H1 (cell line): Measurements from ENCODE around the gene PID1. TPM values are rescaled to one million over a fixed set of nuclear protein-coding genes. Genes with fewer than 3 reads are reported as not detected.

Experiments
- GABPA ChIP-seq: IDR thresholded peaks from 2 replicates; pipeline ENCODE4 v1.6.1; 2011; ENCODE audit warnings: mild to moderate bottlenecking, low read length, moderate library complexity, borderline replicate concordance; ENCODE audit not compliant: insufficient read depth
- polyA plus RNA-seq, 7 experiments: library from polyadenylated mRNA; depleted of rRNA in 3 of 7; stranded (reverse) in 5 of 7; unstranded in 2 of 7; fragments of >200 nt in 5 of 7; fragments of 200-250 nt in 2 of 7; gene quantifications; 1 replicate in 5 of 7; 2 replicates in 1 of 7; 4 replicates in 1 of 7; pipeline versions ENCODE4 v1.2.1 to v1.2.3, GENCODE V29; 2011 to 2013; ENCODE audit warnings: missing spikeins in 2 of 7, mixed read lengths in 2 of 7
- total RNA-seq: library from RNA; stranded (reverse); fragmentation: NEBNext Ultra II Directional; extraction: Animal tissue kit (Norgen Biotek cat#: 25700); gene quantifications from 2 replicates; pipeline ENCODE4 v1.2.1, GENCODE V29; 2021

The PID1 gene
- total and polyA plus RNA-seq, 2 of the 8 experiments (the other 6 are each of a cell fraction or from before 2014, with no cell fraction given): 1.5 to 3.3 TPM

GRCh38 chr2:229073935-229074334, 197.2 kb downstream of the PID1 start (continued):
- no peak for TF ChIP-seq GABPA
